GM12878 (cell line): Measurements from ENCODE around the gene OTOP3. TPM values are rescaled to one million over a fixed set of nuclear protein-coding genes. Genes with fewer than 3 reads are reported as not detected.

Experiments
- ATAC-seq: fragments of 200-7000 bp; cut with Tn5 transposase; 3 replicates; pipeline ENCODE4 v1.9.1; 2020; ENCODE audit warnings: mild to moderate bottlenecking, moderate library complexity
- BruUV-seq: library from RNA; stranded (reverse); fragments of 400-500 nt; replicated peaks from 2 replicates; lab custom pipeline; 2021; lab: Mats Ljungman, UMichigan
- CTCF ChIA-PET: fragments of 300-600 bp; sonication (Branson Sonifier 250); formaldehyde crosslinking; extraction: SDS; loops from one replicate; lab custom pipeline; 2021; ENCODE audit warnings: inconsistent platforms; lab: Yijun Ruan, JAX
- POLR2A ChIA-PET: fragments of 350-600 bp; formaldehyde crosslinking; extraction: SDS; loops from one replicate; lab custom pipeline; 2021; ENCODE audit warnings: inconsistent platforms; lab: Charles Lee
- RAD21 ChIA-PET: fragments of 300-600 bp; sonication (Branson Sonifier 250); formaldehyde crosslinking; loops from one replicate; lab custom pipeline; 2023; ENCODE audit warnings: antibody characterized with exemption; ENCODE audit not compliant: unreplicated experiment; lab: Charles Lee
- SMC1A ChIA-PET: fragments of 300-600 bp; sonication (Branson Sonifier 250); formaldehyde crosslinking; loops from one replicate; lab custom pipeline; 2023; ENCODE audit not compliant: unreplicated experiment, uncharacterized antibody; lab: Charles Lee
- DNase-seq: peaks from one replicate; pipeline ENCODE4 v3.0.0-alpha.2; 2011; ENCODE audit warnings: low read depth, low spot score
- FAIRE-seq: peaks from 3 replicates; lab custom pipeline; 2011; peaks lifted over from hg19 to GRCh38; lab: Jason Lieb, UNC
- H2AFZ ChIP-seq: 2 replicates; pipeline ENCODE4 v1.6.0; 2011; ENCODE audit warnings: low read depth, low read length, control low read depth; ENCODE audit not compliant: control insufficient read depth
- H3K27ac ChIP-seq: 2 replicates; pipeline ENCODE4 v1.5.1; 2011; ENCODE audit warnings: control low read depth; ENCODE audit not compliant: control insufficient read depth, insufficient read depth
- H3K27me3 ChIP-seq, 2 experiments: replicated peaks in 1 of 2; 2 replicates each; pipeline versions ENCODE4 v1.6.0 to v1.6.1; 2011; ENCODE audit warnings: low read length in 1 of 2; ENCODE audit not compliant: control insufficient read depth in 2 of 2, insufficient read depth in 2 of 2
- H3K36me3 ChIP-seq, 2 experiments: 2 replicates each; pipeline ENCODE4 v1.5.1; 2011; ENCODE audit warnings: low read length in 1 of 2; ENCODE audit not compliant: control insufficient read depth in 2 of 2, insufficient read depth in 2 of 2
- H3K4me1 ChIP-seq: 2 replicates; pipeline ENCODE4 v1.6.1; 2011; ENCODE audit warnings: mild to moderate bottlenecking, low read length, moderate library complexity, mixed read lengths; ENCODE audit not compliant: control insufficient read depth, insufficient read depth
- H3K4me2 ChIP-seq: 2 replicates; pipeline ENCODE4 v1.6.0; 2011; ENCODE audit warnings: control low read depth; ENCODE audit not compliant: control insufficient read depth, insufficient read depth
- H3K4me3 ChIP-seq: fragments of 200-600 bp; sonication (generic); 2 replicates; pipeline ENCODE4 v1.5.1; 2016
- H3K79me2 ChIP-seq: 2 replicates; pipeline ENCODE4 v1.6.0; 2011; ENCODE audit warnings: low read length; ENCODE audit not compliant: control insufficient read depth, insufficient read depth
- H3K9ac ChIP-seq: 2 replicates; pipeline ENCODE4 v1.8.0; 2011; ENCODE audit warnings: low read length, control low read depth, mixed read lengths; ENCODE audit not compliant: control insufficient read depth, insufficient read depth
- H3K9me3 ChIP-seq: replicated peaks from 3 replicates; pipeline ENCODE4 v1.5.1; 2011; ENCODE audit warnings: mild to moderate bottlenecking, low read length; ENCODE audit not compliant: control insufficient read depth, insufficient read depth
- H4K20me1 ChIP-seq: 2 replicates; pipeline ENCODE4 v1.6.0; 2011; ENCODE audit not compliant: control insufficient read depth, insufficient read depth
- BACH1 ChIP-seq: fragments of 450-650 bp; IDR thresholded peaks from 2 replicates; pipeline ENCODE4 v1.6.1; 2017; ENCODE audit warnings: mild to moderate bottlenecking, borderline replicate concordance
- BCL11A ChIP-seq: IDR thresholded peaks from 2 replicates; pipeline ENCODE4 v1.6.1; 2011; ENCODE audit warnings: low read depth, low read length
- CBX3 ChIP-seq: fragments of 200-600 bp; sonication (generic); IDR thresholded peaks from 2 replicates; pipeline ENCODE4 v1.6.1; 2016; ENCODE audit warnings: low read depth, borderline replicate concordance
- CEBPZ ChIP-seq: fragments of 150-350 bp; IDR thresholded peaks from 2 replicates; pipeline ENCODE4 v1.6.1; 2016; ENCODE audit warnings: low read depth, low read length
- ELK1 ChIP-seq: IDR thresholded peaks from 2 replicates; pipeline ENCODE4 v1.6.1; 2012; ENCODE audit warnings: low read depth, low read length, improper control_type of control experiment
- FOXK2 ChIP-seq: fragments of 450-650 bp; IDR thresholded peaks from 2 replicates; pipeline ENCODE4 v1.6.1; 2017; ENCODE audit warnings: mild to moderate bottlenecking, moderate library complexity
- GABPA ChIP-seq: IDR thresholded peaks from 2 replicates; pipeline ENCODE4 v1.6.1; 2014; ENCODE audit warnings: antibody characterized with exemption, low read depth, mild to moderate bottlenecking, inconsistent platforms
- GATAD2B ChIP-seq: fragments of 450-650 bp; conservative IDR thresholded peaks from 2 replicates; pipeline ENCODE4 v1.6.1; 2017; ENCODE audit warnings: low read depth, mild to moderate bottlenecking, moderate library complexity
- NFYB ChIP-seq: IDR thresholded peaks from 2 replicates; pipeline ENCODE4 v1.6.1; 2011; ENCODE audit warnings: low read depth, mild to moderate bottlenecking, low read length, improper control_type of control experiment, moderate library complexity; ENCODE audit not compliant: insufficient read depth
- PAX5 ChIP-seq: IDR thresholded peaks from 2 replicates; pipeline ENCODE4 v1.6.1; 2011; ENCODE audit warnings: low read depth, low read length, borderline replicate concordance
- RAD21 ChIP-seq: IDR thresholded peaks from 2 replicates; pipeline ENCODE4 v1.6.1; 2011; ENCODE audit warnings: mild to moderate bottlenecking, low read depth, low read length, moderate library complexity; ENCODE audit not compliant: insufficient read depth
- STAT1 ChIP-seq: fragments of 450-650 bp; conservative IDR thresholded peaks from 2 replicates; pipeline ENCODE4 v1.6.1; 2014; ENCODE audit warnings: antibody characterized with exemption, mild to moderate bottlenecking
- ZZZ3 ChIP-seq: IDR thresholded peaks from 2 replicates; pipeline ENCODE4 v1.6.1; 2011; ENCODE audit warnings: low read depth; ENCODE audit not compliant: control insufficient read depth, insufficient read length
- WGBS: methylation state at CpG from one replicate; pipeline ENCODE4 v1.1.6; 2016; ENCODE audit warnings: low lambda C conversion rate; ENCODE audit not compliant: insufficient replicate concordance, insufficient coverage; ENCODE audit errors: missing lambda C conversion rate; 5-methylcytosine and 5-hydroxymethylcytosine counted together
- in situ Hi-C: fragments of 300-500 bp; cut with MboI; formaldehyde crosslinking; loops from 9 replicates; pipeline ENCODE4 v1.14.3; 2018; ENCODE audit warnings: mixed read lengths
- intact Hi-C: fragments of 100-400 bp; cut with micrococcal nuclease; formaldehyde crosslinking; loops from one replicate; pipeline ENCODE4 v1.14.2; 2022; ENCODE audit not compliant: unreplicated experiment
- polyA plus RNA-seq, 11 experiments: library from polyadenylated mRNA; depleted of rRNA in 4 of 11; unstranded in 6 of 11; stranded (reverse) in 5 of 11; fragments of >200 nt; fragmentation: Nextera tagmentation in 4 of 11; fragmentation: Illumina TruSeq in 1 of 11; extraction: Ambion mirVana in 4 of 11; extraction: Trizol in 1 of 11; gene quantifications; 1 replicate in 1 of 11; 2 replicates in 10 of 11; pipeline versions ENCODE4 v1.2.1 to v1.2.3, GENCODE V29; 2011 to 2016; ENCODE audit warnings: inconsistent platforms in 2 of 11, missing spikeins in 2 of 11, low read depth in 1 of 11
- total RNA-seq, 4 experiments: library from RNA; depleted of rRNA in 3 of 4; stranded (reverse); fragments of >200 nt in 3 of 4; fragmentation: Illumina TruSeq in 1 of 4; extraction: Trizol in 1 of 4; gene quantifications; 2 replicates each; pipeline versions ENCODE4 v1.2.1 to v1.2.3, GENCODE V29; 2013 to 2021
- TF ChIP-seq, protein P1 (sequence below): fragments of 450-650 bp; IDR thresholded peaks from 2 replicates; pipeline ENCODE4 v1.6.1; 2018; ENCODE audit warnings: borderline replicate concordance, mild to moderate bottlenecking; ENCODE audit not compliant: partially characterized antibody

The OTOP3 gene
- total and polyA plus RNA-seq, 10 of the 15 experiments (the other 5 are each of a cell fraction or from before 2014, with no cell fraction given), result 0.03 to 0.06 TPM; not detected in 8

DNA sequence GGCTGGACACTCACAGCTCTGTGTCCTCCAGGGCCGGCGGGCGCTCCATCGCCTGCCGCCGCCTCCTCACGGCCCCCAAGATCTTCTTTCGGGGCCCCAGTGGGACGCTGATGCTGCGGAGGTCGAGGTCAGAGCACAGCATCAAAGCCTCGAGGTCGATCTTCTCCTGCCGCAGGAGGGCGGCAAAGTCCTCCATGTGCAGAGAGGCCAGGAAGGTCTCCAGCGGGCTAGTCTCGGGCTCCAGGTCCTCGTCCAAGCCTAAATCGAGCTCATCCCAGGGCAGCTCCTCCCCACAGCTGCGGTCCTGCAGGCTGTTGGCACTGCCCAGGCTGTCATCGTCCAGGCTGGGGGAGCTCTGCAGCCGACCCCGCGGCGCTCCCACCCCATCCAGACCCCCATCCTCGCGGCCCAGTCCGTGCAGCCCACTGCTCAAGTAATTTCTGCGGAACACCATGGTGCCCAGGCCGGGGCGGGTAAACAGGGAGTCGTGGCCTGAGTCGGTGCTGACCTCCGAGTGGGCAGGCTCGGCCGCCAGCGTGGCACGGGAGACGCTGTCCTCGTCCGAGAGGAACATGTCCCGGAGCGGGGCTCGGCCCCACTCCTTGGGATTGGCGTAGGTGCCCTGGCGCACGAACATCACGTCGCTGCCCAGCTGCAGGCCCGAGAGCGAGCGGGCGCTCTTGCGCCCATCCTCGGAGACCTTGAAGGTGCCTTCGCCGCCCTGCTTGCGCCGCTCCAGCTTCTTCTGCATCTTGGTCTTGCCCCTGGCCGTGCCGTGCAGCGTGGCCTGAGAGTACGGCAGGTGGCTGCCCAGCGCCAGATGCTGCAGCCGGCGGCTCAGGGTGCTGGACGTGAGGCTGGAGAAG is 16.0 kb upstream of the OTOP3 start (continued):
- no peak for TF ChIP-seq ELK1
- no peak for TF ChIP-seq NFYB
- TF ChIP-seq RAD21, result peak; percentile 67
- TF ChIP-seq, protein P1, sequence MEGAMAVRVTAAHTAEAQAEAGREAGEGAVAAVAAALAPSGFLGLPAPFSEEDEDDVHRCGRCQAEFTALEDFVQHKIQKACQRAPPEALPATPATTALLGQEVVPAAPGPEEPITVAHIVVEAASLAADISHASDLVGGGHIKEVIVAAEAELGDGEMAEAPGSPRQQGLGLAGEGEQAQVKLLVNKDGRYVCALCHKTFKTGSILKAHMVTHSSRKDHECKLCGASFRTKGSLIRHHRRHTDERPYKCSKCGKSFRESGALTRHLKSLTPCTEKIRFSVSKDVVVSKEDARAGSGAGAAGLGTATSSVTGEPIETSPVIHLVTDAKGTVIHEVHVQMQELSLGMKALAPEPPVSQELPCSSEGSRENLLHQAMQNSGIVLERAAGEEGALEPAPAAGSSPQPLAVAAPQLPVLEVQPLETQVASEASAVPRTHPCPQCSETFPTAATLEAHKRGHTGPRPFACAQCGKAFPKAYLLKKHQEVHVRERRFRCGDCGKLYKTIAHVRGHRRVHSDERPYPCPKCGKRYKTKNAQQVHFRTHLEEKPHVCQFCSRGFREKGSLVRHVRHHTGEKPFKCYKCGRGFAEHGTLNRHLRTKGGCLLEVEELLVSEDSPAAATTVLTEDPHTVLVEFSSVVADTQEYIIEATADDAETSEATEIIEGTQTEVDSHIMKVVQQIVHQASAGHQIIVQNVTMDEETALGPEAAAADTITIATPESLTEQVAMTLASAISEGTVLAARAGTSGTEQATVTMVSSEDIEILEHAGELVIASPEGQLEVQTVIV, result no peak

DNA sequence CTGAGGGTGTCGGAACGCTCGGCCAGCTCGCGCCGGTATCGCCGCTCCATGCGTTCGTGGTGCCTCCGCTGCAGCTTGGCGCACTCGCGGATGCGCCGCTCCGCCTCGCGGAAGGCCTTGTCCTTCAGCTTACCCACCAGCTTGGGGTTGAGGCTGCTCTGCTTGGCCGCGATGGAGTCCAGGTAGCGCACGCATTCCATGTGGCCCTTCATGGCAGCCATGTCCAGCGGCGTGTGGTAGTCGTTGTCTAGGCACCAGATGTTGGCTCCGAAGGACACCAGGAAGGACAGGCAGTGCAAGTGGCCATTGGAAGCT is 15.4 kb upstream of the OTOP3 start:
- Histone ChIP-seq H3K4me2 (no peak overlapping the region), H3K27ac (no peak overlapping the region), H2AFZ (no peak overlapping the region), H3K9ac (no peak overlapping the region), H3K27me3 (peaks cover 11 to 16% of the 10 kb centered on the region in 2 experiments), H3K4me1 (no peaks in the 10 kb centered on the region), H3K4me3 (no peak overlapping the region), H4K20me1 (no peaks in the 10 kb centered on the region), H3K9me3 (no peaks in the 10 kb centered on the region), H3K79me2 (no peaks in the 10 kb centered on the region), H3K36me3 (no peaks in the 10 kb centered on the region)
- intact Hi-C loops (no loop called here), in situ Hi-C loops (loop anchor here (5.0 kb wide), 1 partner anchor 37 kb away; no protein-coding TSS in a partner anchor)
- ChIA-PET POLR2A (interaction anchor here (0.7 kb wide), 1 partner anchor 48 kb away, joined by 3 read pairs; no protein-coding TSS in a partner anchor), CTCF (interaction anchor here (12.6 kb wide), 1 partner anchor 37 kb away, joined by 274 read pairs; no protein-coding TSS in a partner anchor), SMC1A (interaction anchor here (0.5 to 3.0 kb wide), 3 partner anchors 37 to 1438 kb away, joined by 3 to 10 read pairs (median 5); no protein-coding TSS in a partner anchor), RAD21 (interaction anchor here (1.0 to 8.1 kb wide), 5 partner anchors 8 to 41 kb away, joined by 3 to 73 read pairs (median 4); no protein-coding TSS in a partner anchor)
- no peak for FAIRE-seq
- ATAC-seq, result no peak
- 92% methylated on average over 27 of the region's 27 CpGs for WGBS
- no peak for DNase-seq
- no TSS peak for BruUV-seq
- no peak for TF ChIP-seq GABPA
- no peak for TF ChIP-seq CBX3
- no peak for TF ChIP-seq STAT1
- no peak for TF ChIP-seq ZZZ3
- no peak for TF ChIP-seq FOXK2
- no peak for TF ChIP-seq CEBPZ
- no peak for TF ChIP-seq PAX5
- no peak for TF ChIP-seq GATAD2B
- TF ChIP-seq BACH1, result no peak
- TF ChIP-seq BCL11A, result no peak
